Osteocyte (in vitro differentiated cells): ENCODE results near the gene SLC37A4. TPM values are rescaled to one million over a fixed set of nuclear protein-coding genes. Genes with fewer than 3 reads are reported as not detected.
"Not testable (repeated sequence)": the region's sequence is repeated elsewhere in the genome, so short reads cannot be mapped to it uniquely, and the experiment has no call there.

Experiments
- DNase-seq: peaks from one replicate; pipeline ENCODE4 v3.0.0; 2021; ENCODE audit warnings: mixed read lengths; ENCODE audit not compliant: unreplicated experiment; ENCODE audit errors: extremely low spot score
- H3K27ac Mint-ChIP-seq: one replicate; pipeline ENCODE4 v1.8.0; 2021; ENCODE audit warnings: mild to moderate bottlenecking, mixed read lengths; ENCODE audit not compliant: unreplicated experiment
- H3K27me3 Mint-ChIP-seq: one replicate; pipeline ENCODE4 v1.8.0; 2021; ENCODE audit warnings: mixed read lengths; ENCODE audit not compliant: unreplicated experiment
- H3K36me3 Mint-ChIP-seq: one replicate; pipeline ENCODE4 v1.8.0; 2021; ENCODE audit warnings: mixed read lengths; ENCODE audit not compliant: unreplicated experiment
- H3K4me1 Mint-ChIP-seq: one replicate; pipeline ENCODE4 v1.8.0; 2021; ENCODE audit warnings: mixed read lengths; ENCODE audit not compliant: unreplicated experiment
- H3K4me3 Mint-ChIP-seq: one replicate; pipeline ENCODE4 v1.8.0; 2021; ENCODE audit warnings: mild to moderate bottlenecking, moderate library complexity, mixed read lengths; ENCODE audit not compliant: unreplicated experiment
- H3K9me3 Mint-ChIP-seq: one replicate; pipeline ENCODE4 v1.8.0; 2021; ENCODE audit warnings: mixed read lengths; ENCODE audit not compliant: unreplicated experiment
- total RNA-seq: library from RNA; stranded (reverse); gene quantifications from 2 replicates; pipeline ENCODE4 v1.2.1, GENCODE V29; 2021
- TF ChIP-seq, protein P1 (sequence below): fragments of 200-600 bp; sonication (generic); IDR thresholded peaks from 2 replicates; pipeline ENCODE4 v1.5.0; 2021; ENCODE audit warnings: antibody characterized with exemption, mild to moderate bottlenecking, moderate library complexity

Gene SLC37A4
- total RNA-seq, 1 donor from 2014 or later, result 16.3 TPM

DNA sequence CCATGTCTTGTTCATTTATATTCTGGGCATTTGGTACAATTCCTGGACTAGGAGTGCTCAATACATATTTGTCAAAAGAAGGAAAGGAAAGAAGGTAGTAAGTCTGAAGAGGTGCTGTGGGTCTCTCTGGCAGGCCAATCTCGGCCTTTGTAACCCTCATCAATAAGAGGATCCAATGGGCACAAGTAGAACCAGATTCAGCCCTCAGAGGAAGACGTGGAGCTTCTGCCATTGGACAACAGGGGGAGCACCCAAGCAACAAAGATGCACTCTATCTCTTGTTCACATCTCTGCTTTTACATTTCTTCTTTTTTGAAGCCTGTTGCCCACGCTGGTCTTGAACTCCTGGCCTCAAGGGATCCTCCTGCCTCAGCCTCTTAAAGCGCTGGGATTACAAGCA, 34.7 kb upstream of the SLC37A4 start:
- DNase-seq, result no peak
- Mint-ChIP-seq H3K27me3 (no peaks in the 10 kb centered on the region), H3K9me3 (no peaks in the 10 kb centered on the region), H3K4me3 (no peak overlapping the region), H3K4me1 (peaks cover 23% of the 10 kb centered on the region), H3K27ac (no peak overlapping the region), H3K36me3 (peaks cover 4% of the 10 kb centered on the region)
- TF ChIP-seq, protein P1, sequence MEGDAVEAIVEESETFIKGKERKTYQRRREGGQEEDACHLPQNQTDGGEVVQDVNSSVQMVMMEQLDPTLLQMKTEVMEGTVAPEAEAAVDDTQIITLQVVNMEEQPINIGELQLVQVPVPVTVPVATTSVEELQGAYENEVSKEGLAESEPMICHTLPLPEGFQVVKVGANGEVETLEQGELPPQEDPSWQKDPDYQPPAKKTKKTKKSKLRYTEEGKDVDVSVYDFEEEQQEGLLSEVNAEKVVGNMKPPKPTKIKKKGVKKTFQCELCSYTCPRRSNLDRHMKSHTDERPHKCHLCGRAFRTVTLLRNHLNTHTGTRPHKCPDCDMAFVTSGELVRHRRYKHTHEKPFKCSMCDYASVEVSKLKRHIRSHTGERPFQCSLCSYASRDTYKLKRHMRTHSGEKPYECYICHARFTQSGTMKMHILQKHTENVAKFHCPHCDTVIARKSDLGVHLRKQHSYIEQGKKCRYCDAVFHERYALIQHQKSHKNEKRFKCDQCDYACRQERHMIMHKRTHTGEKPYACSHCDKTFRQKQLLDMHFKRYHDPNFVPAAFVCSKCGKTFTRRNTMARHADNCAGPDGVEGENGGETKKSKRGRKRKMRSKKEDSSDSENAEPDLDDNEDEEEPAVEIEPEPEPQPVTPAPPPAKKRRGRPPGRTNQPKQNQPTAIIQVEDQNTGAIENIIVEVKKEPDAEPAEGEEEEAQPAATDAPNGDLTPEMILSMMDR, result peak; percentile 52

- no peak overlapping the region for H3K4me3 Mint-ChIP-seq
- H3K9me3 Mint-ChIP-seq, result no peaks in the 10 kb centered on the region
- TF ChIP-seq, protein P1, result no peak
- no peak overlapping the region for H3K27ac Mint-ChIP-seq
- no peaks in the 10 kb centered on the region for H3K27me3 Mint-ChIP-seq
- H3K4me1 Mint-ChIP-seq, result peaks cover 19% of the 10 kb centered on the region
- DNase-seq, result no peak
- no peaks in the 10 kb centered on the region for H3K36me3 Mint-ChIP-seq
Observed at GRCh38 chr11:119062779-119063178, 32.1 kb upstream of the SLC37A4 start.

DNA sequence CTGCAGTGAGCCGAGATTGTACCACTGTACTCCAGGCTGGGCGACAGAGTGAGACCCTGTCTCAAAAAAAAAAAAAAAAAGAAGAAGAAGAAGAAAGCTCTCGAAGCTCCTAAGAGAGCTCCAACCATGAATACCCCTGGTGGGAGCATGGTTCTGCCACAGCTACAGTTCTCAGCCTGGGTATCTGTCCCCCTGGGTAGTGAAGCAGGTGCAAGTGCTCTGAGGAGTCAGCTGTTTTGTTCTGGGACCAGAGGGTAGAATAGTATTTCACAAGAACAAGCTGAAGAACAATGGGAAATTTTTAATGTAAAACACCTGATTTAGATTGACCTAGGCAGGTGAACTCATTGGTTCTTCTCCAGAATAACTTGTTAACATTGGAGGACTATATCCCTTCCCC, 30.6 kb upstream of the SLC37A4 start:
- H3K27me3 Mint-ChIP-seq, result no peaks in the 10 kb centered on the region
- no peak for DNase-seq
- peaks cover 11% of the 10 kb centered on the region for H3K4me1 Mint-ChIP-seq
- H3K9me3 Mint-ChIP-seq, result no peaks in the 10 kb centered on the region
- TF ChIP-seq, protein P1, result no peak
- H3K4me3 Mint-ChIP-seq, result no peak overlapping the region
- no peaks in the 10 kb centered on the region for H3K36me3 Mint-ChIP-seq
- no peak overlapping the region for H3K27ac Mint-ChIP-seq

- DNase-seq, H3K4me3 Mint-ChIP-seq, H3K36me3 Mint-ChIP-seq, H3K27me3 Mint-ChIP-seq, H3K9me3 Mint-ChIP-seq, H3K27ac Mint-ChIP-seq: not testable (repeated sequence)
- peaks cover 24% of the 10 kb centered on the region for H3K4me1 Mint-ChIP-seq
Observed at GRCh38 chr11:119059128-119059527, 28.5 kb upstream of the SLC37A4 start.

- Mint-ChIP-seq H3K4me3 (peak within 1 kb of the TSS; percentile 96), H3K36me3 (peaks cover 23% of the 10 kb centered on the region), H3K9me3 (no peaks in the 10 kb centered on the region), H3K27ac (peak within 1 kb of the TSS; percentile 94), H3K4me1 (peaks cover 24% of the 10 kb centered on the region), H3K27me3 (no peaks in the 10 kb centered on the region)
- peak; percentile 99 for DNase-seq
- TF ChIP-seq, protein P1, result peak; percentile 32
Observed at GRCh38 chr11:119057000-119057769, 26.5 kb upstream of the SLC37A4 start, which contains the start of gene HYOU1. Gene HYOU1 (minus strand): TSS chr11:119057205. CDS start chr11:119056160, 1,045 bp downstream.
